DND-41 (cell line): Measurements from ENCODE around the gene HOXC11.

Experiments used
- EZH2 ChIP-seq: IDR thresholded peaks from 3 replicates; pipeline ENCODE4 v1.6.1; 2012; ENCODE audit warnings: borderline replicate concordance, low read depth, mild to moderate bottlenecking, moderate library complexity, low read length, inconsistent platforms; ENCODE audit not compliant: severe bottlenecking
- TF ChIP-seq, protein P1 (sequence below): IDR thresholded peaks from 2 replicates; pipeline ENCODE4 v1.5.1; 2012; ENCODE audit warnings: borderline replicate concordance, low read length, moderate library complexity, mild to moderate bottlenecking; ENCODE audit not compliant: poor library complexity, severe bottlenecking; ENCODE audit errors: extremely low read depth

DNA sequence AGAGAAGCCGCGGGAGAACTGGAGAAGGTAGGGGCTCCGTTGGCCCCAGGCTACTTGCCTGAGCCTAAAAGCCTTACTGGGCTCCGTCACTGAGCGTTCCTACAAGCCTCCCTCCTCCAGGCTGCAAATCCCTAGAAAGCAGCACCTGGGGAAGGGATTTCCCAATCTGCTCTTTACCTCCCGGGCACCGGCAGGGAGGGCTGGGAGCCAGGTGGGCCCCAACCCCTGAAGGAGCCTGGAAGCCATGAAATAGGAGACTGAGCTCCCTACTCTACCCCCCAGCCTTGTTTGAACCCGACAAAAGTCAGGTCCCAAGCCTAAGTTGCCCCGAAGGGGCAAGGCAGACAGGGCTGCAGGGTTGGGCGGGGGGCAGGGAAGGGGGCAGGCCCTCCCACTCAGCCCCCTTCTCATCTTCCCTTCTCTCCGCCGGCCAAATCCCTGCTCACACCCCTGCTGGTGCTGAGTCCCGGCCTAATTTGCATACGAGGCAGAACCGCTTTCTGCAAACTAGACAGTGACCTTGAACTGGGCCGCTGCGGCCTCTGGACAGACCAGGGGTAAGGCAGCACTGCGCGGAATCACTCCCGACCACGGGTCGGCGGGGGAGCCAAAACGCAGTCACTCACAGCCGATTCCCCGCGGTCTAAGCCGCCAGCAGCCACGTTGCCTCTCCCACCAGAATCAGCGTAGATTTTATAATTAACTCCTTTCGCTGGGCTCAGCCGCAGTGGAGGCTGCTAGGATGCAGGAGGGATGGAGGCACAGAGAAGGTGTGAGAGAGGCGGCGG, 21.9 kb upstream of the HOXC11 start:
- TF ChIP-seq, protein P1, sequence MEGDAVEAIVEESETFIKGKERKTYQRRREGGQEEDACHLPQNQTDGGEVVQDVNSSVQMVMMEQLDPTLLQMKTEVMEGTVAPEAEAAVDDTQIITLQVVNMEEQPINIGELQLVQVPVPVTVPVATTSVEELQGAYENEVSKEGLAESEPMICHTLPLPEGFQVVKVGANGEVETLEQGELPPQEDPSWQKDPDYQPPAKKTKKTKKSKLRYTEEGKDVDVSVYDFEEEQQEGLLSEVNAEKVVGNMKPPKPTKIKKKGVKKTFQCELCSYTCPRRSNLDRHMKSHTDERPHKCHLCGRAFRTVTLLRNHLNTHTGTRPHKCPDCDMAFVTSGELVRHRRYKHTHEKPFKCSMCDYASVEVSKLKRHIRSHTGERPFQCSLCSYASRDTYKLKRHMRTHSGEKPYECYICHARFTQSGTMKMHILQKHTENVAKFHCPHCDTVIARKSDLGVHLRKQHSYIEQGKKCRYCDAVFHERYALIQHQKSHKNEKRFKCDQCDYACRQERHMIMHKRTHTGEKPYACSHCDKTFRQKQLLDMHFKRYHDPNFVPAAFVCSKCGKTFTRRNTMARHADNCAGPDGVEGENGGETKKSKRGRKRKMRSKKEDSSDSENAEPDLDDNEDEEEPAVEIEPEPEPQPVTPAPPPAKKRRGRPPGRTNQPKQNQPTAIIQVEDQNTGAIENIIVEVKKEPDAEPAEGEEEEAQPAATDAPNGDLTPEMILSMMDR = no peak
- no peak for TF ChIP-seq EZH2
